ENCODE data around the gene FSTL4. TPM values are rescaled to one million over a fixed set of nuclear protein-coding genes. Genes with fewer than 3 reads are reported as not detected.
A peak's percentile ranks its signal among the peaks of the same experiment; 100 is the strongest.

Gene FSTL4
- total and polyA plus RNA-seq, 2 donors from 2014 or later, result 0.09 to 4.0 TPM

DNA sequence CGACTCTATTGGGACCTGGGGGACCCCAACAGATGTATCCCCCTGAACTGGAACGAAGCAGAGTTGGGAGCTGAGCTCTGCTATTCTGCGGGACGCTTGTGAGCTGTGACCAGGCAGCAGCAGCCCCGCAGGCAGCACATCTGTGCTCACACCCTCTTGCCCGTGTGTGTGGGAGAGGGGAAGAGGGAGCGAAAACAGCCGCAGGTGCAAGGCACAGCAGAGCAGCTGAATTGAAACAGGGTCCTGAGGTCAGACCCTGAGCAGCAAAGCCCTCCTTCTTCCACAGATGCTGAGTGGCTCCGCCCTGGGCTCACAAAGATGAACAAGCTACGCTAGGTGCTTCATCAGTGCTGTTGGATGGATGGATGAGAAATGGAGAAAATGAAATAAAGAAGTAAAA lies 361.8 kb downstream of the FSTL4 start:
- Histone ChIP-seq H3K4me1 (ENCODE audit: control insufficient read depth in 2 of 3, insufficient read depth in 2 of 3, low read depth in 1 of 3, low read length in 3 of 3) (peaks cover 0 to 7% (median 7%) of the 10 kb centered on the region in 3 donors), H3K9ac (ENCODE audit: low read length in 3 of 3) (no peak overlapping the region), H3K27me3 (ENCODE audit: control insufficient read depth, insufficient read depth, low read length) (no peaks in the 10 kb centered on the region), H3K4me3 (ENCODE audit: low read length in 3 of 3) (no peak overlapping the region), H3K36me3 (ENCODE audit: control insufficient read depth in 2 of 3, insufficient read depth in 3 of 3, low read length in 3 of 3) (no peaks in the 10 kb centered on the region), H3K27ac (ENCODE audit: low read depth in 2 of 2, low read length in 2 of 2) (no peak overlapping the region), H3K9me3 (ENCODE audit: control insufficient read depth in 2 of 3, insufficient read depth in 1 of 3, low read length in 3 of 3) (no peaks in the 10 kb centered on the region)
- intact Hi-C loops (cut with DNase I), result no loop called here
- TF ChIP-seq, protein P1, sequence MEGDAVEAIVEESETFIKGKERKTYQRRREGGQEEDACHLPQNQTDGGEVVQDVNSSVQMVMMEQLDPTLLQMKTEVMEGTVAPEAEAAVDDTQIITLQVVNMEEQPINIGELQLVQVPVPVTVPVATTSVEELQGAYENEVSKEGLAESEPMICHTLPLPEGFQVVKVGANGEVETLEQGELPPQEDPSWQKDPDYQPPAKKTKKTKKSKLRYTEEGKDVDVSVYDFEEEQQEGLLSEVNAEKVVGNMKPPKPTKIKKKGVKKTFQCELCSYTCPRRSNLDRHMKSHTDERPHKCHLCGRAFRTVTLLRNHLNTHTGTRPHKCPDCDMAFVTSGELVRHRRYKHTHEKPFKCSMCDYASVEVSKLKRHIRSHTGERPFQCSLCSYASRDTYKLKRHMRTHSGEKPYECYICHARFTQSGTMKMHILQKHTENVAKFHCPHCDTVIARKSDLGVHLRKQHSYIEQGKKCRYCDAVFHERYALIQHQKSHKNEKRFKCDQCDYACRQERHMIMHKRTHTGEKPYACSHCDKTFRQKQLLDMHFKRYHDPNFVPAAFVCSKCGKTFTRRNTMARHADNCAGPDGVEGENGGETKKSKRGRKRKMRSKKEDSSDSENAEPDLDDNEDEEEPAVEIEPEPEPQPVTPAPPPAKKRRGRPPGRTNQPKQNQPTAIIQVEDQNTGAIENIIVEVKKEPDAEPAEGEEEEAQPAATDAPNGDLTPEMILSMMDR (IDR thresholded peaks at IDR 0.05; ENCODE audit: borderline replicate concordance, extremely low read depth, insufficient read depth), result no peak
- FAIRE-seq (no peak), DNase-seq (no peak)

DNA sequence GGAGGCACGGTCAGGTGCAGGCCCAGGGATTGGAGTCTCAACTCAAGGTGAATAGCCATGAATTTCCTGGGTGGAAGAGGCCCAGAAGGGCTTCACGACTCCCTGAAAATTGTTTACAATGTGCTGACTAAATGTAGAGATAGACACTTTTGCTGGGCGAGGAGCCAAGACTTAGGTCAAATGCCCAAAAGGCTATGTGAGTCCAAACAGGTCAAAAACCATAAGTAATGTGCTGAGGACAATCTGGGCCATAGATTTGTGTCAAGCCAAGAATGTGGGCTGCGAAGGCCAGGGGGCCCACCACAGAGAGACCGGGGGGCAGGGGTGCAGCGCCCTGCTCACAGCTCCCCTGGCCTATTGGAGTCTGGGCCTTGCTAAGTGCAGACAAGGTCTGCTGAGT lies 362.7 kb downstream of the FSTL4 start:
- Histone ChIP-seq H3K27me3 (ENCODE audit: control insufficient read depth, insufficient read depth, low read length) (no peaks in the 10 kb centered on the region), H3K27ac (ENCODE audit: low read depth in 2 of 2, low read length in 2 of 2) (no peak overlapping the region), H3K36me3 (ENCODE audit: control insufficient read depth in 2 of 3, insufficient read depth in 3 of 3, low read length in 3 of 3) (no peaks in the 10 kb centered on the region), H3K9ac (ENCODE audit: low read length in 3 of 3) (no peak overlapping the region), H3K4me1 (ENCODE audit: control insufficient read depth in 2 of 3, insufficient read depth in 2 of 3, low read depth in 1 of 3, low read length in 3 of 3) (peaks cover 0 to 7% (median 7%) of the 10 kb centered on the region in 3 donors), H3K4me3 (ENCODE audit: low read length in 3 of 3) (no peak overlapping the region), H3K9me3 (ENCODE audit: control insufficient read depth in 2 of 3, insufficient read depth in 1 of 3, low read length in 3 of 3) (no peaks in the 10 kb centered on the region)
- TF ChIP-seq, protein P1 (IDR thresholded peaks at IDR 0.05; ENCODE audit: borderline replicate concordance, extremely low read depth, insufficient read depth), result no peak
- no peak for FAIRE-seq
- intact Hi-C loops (cut with DNase I), result no loop called here
- no peak for DNase-seq

DNA sequence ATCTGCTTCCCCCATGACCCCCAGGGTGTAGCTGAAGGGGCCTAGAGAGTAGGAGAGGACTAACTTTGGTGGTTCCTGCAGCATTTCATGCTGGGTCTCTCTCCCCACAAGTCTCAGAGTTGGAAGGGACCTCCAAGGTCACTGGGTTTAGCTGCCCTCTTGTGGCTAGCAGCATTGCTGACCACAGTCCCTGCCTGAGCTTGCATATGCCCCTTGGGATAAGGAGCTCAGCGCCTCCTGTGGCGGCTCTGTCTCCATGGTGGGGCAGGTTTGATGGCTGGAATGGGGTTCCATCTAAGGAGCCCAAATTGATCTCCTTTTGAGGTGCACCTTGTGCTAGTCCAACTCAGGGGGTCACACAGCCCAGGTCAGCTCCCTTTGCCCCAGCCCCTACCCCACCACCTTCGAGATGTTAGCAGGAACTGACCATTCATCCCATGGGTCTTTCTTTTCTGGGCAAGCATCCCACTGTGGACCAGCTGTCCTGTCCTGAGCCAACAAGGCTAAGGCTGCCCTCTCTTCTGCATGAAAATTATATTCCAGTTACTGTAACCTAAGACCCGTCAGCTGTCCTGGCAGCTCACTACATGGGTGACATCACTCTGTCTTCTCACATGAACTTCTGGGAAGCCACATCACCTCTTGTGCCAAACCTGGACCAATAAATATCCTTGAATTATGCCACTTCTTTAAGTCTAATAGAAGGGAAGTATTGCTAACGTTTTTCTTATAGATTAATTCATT lies 364.3 kb downstream of the FSTL4 start:
- no peaks in the 10 kb centered on the region for H3K27me3 ChIP-seq (ENCODE audit: control insufficient read depth, insufficient read depth, low read length)
- FAIRE-seq (no peak), DNase-seq (peak in 4 of 5 donors; percentile 53 to 71 (median 62))
- no peak overlapping the region for H3K9ac ChIP-seq (ENCODE audit: low read length in 3 of 3)
- no peak overlapping the region for H3K27ac ChIP-seq (ENCODE audit: low read depth in 2 of 2, low read length in 2 of 2)
- no peaks in the 10 kb centered on the region for H3K36me3 ChIP-seq (ENCODE audit: control insufficient read depth in 2 of 3, insufficient read depth in 3 of 3, low read length in 3 of 3)
- intact Hi-C loops (cut with DNase I), result no loop called here
- H3K4me3 ChIP-seq (ENCODE audit: low read length in 3 of 3), result no peak overlapping the region
- H3K4me1 ChIP-seq (ENCODE audit: control insufficient read depth in 2 of 3, insufficient read depth in 2 of 3, low read depth in 1 of 3, low read length in 3 of 3), result peaks cover 0 to 7% (median 7%) of the 10 kb centered on the region in 3 donors
- no peaks in the 10 kb centered on the region for H3K9me3 ChIP-seq (ENCODE audit: control insufficient read depth in 2 of 3, insufficient read depth in 1 of 3, low read length in 3 of 3)
- TF ChIP-seq, protein P1 (IDR thresholded peaks at IDR 0.05; ENCODE audit: borderline replicate concordance, extremely low read depth, insufficient read depth), result peak; percentile 46
